Endothelial cell of hepatic sinusoid (primary cell): Measurements from ENCODE around the gene PPARD.
"Not testable (repeated sequence)": the region's sequence is repeated elsewhere in the genome, so short reads cannot be mapped to it uniquely, and the experiment has no call there.

Experiments
- in situ Hi-C: cut with HindIII; loops from 2 replicates; pipeline ENCODE4 v1.10.0; 2017; ENCODE audit warnings: low sequenced_read_pairs

PPARD gene

GRCh38 chr6:35435074-35435837 lies 92.9 kb downstream of the PPARD start:
- in situ Hi-C loops, result no loop called here

GRCh38 chr6:35436071-35436857 lies 93.9 kb downstream of the PPARD start:
- in situ Hi-C loops, result no loop called here

DNA sequence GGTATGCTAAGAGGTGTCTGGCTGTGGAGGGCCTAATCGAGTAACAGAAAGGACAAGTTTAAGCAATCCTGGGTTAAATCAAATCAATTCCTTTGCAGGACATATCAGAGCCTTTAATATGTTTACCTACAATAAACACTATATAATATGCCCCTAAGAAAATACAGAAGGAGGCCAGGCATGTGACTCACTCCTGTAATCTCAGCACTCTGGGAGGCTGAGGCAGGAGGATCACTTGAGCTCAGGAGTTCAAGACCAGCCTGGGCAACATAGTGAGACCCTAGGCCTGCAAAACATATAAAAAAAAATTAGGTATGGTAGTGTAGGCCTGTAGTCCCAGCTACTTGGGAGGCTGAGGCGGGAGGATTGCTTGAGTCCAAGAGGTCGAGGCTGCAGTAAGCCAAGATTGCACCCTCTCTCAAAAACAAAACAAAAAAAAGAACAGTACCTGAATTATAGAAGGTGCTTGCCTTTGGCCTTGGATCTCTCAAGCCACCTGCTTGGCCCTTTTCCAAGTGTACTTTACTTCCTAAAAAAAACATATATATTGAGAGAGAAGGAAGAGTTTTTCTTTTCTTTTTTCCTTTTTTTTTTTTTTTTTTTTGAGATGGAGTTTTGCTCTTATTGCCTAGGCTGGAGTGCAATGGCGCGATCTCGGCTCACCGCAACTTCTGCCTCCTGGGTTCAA lies 96.2 kb downstream of the PPARD start:
- in situ Hi-C loops, result not testable (repeated sequence)

DNA sequence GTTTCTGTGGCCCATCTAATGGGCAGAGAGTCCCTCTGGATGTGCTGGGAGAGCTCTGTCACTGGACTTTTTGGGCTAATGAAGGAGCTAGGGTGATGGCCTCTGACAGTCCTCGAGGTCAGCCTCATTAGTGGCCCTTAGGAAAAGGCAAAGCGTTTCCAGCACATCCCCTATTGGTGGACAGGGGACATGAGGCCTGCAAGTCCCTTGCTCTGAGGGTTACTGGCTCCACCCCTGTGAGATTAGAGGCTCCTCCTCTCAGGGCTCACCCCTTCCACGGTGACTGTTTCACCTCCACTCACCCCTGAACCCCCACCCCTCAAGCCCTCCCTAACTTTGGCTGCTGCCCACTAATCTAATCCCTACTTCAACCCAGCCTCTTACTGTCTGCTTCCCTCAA lies 97.0 kb downstream of the PPARD start:
- in situ Hi-C loops, result no loop called here

- in situ Hi-C loops, result loop anchor here (5.0 kb wide), 1 partner anchor 164 kb away; no protein-coding TSS in a partner anchor
Measured at GRCh38 chr6:35441205-35441604, 98.8 kb downstream of the PPARD start.

- in situ Hi-C loops, result loop anchor here (5.0 kb wide), 1 partner anchor 164 kb away; no protein-coding TSS in a partner anchor
Measured at GRCh38 chr6:35441642-35442041, 99.3 kb downstream of the PPARD start.

DNA sequence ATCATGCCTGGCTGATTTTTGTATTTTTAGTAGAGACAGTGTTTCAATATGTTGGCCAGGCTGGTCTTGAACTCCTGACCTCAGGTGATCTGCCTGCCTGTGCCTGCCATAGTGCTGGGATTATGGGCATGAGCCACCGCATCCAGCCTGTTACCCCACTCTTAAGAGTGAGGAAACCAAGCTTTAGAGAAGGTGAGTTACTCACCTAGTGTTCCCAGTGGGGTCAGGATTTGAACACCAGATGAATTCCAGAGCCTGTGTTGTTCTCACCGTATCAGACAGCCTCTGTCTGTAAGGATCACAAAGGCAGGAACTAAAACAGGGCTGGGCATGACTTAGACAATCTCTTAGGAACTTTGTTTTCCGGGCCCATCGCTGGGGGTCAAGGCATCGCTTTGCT lies 100.3 kb downstream of the PPARD start:
- in situ Hi-C loops, result loop anchor here (5.0 kb wide), 1 partner anchor 165 kb away; no protein-coding TSS in a partner anchor

DNA sequence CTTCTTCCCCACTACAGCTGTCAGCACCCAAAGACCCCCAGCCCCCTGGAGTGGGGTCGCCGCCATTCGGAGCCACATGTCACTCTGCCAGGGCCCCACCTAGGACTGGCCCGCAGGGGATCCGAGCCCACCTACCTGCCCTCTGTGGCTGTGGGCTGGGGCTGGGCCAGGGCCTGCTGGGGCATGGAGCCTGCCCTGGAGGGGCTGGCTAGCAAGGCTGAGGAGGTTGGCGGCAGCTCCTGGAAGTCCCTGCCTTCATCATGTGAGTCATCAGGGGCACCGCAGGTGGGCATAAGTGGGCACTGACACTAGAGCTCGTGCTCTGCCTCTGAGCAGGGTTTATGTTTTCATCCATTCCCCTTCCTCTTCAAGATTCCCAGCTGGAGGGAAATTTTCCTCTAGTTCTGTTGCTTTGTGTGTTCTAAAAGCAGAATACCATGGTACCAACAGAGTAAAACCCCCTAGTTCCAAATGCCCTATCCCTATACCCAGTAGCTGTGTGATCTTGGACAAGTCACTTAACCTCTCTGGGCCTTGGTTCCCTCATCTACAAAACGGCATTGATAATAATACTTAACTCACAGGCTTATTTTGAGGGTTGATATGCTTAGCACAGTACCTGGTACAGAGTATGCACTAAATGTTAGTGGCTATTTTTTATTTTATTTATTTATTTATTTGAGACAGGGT lies 101.1 kb downstream of the PPARD start:
- in situ Hi-C loops, result loop anchor here (5.0 kb wide), 1 partner anchor 166 kb away; no protein-coding TSS in a partner anchor

GRCh38 chr6:35445691-35446090 lies 103.3 kb downstream of the PPARD start:
- in situ Hi-C loops, result no loop called here

GRCh38 chr6:35448191-35448590 lies 105.8 kb downstream of the PPARD start:
- in situ Hi-C loops, result no loop called here

DNA sequence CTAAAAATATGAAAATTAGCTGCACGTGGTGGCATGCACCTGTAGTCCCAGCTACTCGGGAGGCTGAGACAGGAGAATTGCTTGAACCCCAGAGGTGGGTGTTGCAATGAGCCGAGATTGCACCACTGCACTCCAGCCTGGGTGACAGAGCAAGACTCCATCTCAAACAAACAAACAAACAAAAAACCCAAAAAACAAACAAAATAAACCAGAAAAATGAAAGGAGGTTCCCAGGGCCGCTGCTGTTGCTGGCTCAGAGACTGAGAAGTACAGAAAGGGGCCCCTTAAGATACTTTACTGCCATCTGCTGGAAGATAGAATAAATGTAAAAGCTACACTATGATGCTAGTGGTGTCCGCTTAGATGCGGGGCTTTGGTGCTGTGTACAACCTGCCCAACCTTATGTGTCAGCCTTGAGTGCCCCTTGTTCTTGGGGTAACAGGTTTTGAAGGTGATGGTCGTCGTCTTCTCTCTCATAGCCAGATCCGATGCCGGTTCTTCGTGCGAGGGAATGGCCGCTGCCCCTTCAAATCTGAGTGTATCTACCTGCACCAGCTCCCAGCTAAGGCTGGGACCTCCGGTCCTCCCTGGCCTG lies 107.0 kb downstream of the PPARD start:
- in situ Hi-C loops, result no loop called here

DNA sequence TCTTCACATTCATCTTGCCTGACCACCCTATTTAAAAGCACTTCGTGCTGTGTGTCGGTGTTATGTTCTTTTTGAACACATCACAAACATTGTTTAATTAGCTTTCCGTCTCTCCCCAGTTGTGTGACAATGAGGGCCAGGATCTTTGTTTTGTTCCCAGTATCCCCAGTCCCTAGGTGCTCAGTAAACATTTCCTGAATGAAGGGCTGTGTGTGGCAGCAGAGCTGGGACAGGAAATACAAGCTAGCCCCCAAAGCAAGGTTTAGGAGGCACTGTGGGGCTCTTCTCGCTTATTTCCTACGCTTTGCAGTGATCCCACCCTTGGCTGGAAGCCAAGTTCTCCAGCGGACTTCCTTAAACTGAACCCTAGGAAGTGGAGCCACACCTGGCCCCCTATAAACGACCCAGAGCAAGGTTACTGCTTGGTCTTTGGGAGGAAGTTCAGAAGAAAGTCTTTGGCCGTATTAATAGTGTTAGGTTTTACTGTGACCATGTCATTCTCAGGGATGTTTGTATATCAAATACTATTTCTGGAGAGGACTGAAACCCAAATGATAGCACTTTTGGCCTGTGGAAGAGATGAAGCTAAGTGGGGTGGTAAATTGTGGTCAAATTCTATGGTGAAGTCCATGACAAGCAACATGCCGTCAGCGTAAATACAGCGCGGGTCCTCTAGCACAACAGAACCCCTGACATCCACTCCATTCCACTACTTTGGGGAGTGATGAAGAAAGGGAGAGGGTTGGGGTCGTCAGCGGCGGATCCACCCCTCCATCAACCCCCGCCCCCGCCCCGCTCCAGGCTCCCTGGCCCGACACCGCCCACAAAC lies 109.2 kb downstream of the PPARD start:
- in situ Hi-C loops, result no loop called here

DNA sequence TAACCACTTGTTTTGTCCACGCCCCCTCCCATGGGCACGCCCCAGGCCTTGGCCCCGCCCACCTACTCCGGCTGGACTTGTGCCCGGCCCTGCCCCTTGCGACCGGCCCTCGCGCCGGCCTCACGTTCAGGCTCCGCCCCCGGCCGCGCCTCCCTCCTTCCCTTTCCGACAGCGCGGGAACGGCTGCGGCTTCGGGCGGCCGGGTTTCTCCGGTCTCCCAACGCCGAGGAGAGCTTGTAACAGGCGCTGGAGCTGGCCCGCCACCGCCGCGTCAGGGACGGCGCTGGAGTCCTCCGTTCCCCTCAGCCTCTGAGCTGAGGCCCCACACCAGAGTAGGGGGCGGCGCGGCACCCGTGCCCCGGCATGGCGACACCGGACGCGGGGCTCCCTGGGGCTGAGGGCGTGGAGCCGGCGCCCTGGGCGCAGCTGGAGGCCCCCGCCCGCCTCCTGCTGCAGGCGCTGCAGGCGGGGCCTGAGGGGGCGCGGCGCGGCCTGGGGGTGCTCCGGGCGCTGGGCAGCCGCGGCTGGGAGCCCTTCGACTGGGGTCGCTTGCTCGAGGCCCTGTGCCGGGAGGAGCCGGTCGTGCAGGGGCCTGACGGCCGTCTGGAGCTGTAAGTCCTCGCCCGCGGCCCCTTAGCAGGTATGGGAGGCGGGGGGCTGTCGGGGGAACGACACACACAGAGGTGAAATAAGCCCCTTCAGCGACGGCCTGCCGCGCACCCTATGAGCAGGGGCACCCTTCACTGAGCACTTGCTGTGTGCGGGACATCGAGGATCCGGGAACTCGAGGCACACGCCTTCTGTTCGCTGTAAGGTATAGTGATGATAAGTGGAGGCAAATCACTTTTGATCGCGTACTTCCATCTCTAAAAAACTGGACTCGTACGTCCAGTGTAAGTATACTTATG lies 110.1 kb downstream of the PPARD start, which contains the start of gene FANCE:
FANCE (plus strand) TSS at position 156 of the 908 bp plus-strand sequence; CDS start at position 364, 208 bp downstream.
- in situ Hi-C loops, result no loop called here

DNA sequence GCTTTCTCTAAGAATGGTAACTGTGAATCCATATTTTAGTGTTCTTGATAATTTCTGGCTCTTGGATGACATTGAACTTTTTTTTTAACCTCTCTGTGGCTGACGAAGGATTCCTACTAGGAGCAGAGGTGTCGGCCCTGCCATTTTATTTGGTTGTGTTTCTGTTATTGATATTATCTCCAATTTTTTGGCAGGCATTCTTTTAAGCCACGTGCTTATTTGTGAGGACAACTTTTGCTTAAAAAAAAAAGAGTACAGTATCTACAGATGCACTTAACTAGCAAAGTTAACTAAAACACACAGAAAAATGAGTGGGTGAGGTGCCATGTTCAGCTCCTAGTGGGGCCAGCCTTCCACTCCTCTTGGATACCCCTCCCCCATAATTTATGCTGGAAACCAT lies 110.9 kb downstream of the PPARD start:
- in situ Hi-C loops, result no loop called here

- in situ Hi-C loops, result no loop called here
Measured at GRCh38 chr6:35454391-35455110, 112.2 kb downstream of the PPARD start.

GRCh38 chr6:35457907-35458306 lies 115.5 kb downstream of the PPARD start:
- in situ Hi-C loops, result no loop called here

DNA sequence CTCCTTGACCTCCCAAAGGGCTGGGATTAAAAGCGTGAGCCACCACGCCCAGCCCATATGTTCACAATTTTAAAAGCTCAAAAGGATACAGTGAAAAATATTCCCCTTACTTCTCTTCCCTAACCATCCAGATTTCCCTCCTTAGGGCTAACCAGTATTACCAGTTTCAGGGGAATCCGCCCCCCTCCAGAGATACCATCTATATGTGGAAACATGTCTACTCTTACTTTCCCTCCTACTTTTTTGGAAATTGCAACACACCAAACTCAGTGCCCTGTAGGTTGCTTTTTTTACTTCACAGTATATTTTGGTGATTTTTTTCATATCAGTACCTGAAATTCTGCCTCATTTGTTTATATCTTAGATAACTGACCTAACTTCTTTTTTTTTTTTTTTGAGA lies 118.9 kb downstream of the PPARD start:
- in situ Hi-C loops, result no loop called here

GRCh38 chr6:35463292-35463691 lies 120.9 kb downstream of the PPARD start:
- in situ Hi-C loops, result no loop called here
